HG03103 (cell line): ENCODE results near the gene SRRM5.

Experiments used
- ATAC-seq: cut with Tn5 transposase; IDR thresholded peaks from one replicate; pipeline ENCODE4 v1.9.1; 2021; ENCODE audit warnings: low read depth; ENCODE audit not compliant: unreplicated experiment

SRRM5 gene

DNA sequence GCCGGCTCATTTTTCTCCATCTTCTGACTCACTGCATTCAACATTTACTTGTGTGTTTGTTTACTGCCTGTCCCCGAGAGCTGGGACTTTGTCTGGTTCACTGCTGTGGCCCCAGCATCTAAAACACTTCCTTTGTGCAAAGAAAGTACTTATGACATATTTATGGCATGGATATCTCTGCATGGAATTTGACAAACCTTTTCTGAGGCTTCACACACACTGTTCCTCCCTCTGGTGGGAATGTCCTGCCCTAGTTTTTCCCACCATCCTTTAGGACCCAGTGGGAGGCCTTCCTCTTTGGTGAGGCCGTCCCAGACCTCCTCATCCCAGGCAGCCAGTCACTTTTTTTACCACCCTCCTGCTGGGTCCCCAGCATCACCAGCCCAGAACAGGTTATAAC is 1.4 kb upstream of the SRRM5 start:
- no peak for ATAC-seq

DNA sequence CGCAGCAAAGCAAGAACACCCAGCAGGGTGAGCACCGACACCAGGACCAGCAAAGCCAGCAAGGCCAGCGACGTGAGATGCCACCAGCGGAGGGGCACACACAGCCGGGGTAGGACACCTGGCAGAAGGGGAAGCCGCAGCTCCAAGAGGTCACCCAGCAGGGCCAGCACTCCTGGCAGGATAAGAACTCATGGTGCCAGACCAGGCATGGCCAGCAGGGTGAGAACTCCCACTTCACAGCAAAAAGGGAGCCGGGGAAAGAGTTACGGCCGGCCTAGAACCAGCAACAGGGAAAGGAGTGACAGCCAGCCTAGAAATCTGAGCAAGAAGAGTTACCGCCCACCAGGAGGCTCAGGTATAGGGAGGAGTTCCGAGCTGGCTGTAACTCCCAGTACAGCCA is 486 bp downstream of the SRRM5 start:
- ATAC-seq = no peak

DNA sequence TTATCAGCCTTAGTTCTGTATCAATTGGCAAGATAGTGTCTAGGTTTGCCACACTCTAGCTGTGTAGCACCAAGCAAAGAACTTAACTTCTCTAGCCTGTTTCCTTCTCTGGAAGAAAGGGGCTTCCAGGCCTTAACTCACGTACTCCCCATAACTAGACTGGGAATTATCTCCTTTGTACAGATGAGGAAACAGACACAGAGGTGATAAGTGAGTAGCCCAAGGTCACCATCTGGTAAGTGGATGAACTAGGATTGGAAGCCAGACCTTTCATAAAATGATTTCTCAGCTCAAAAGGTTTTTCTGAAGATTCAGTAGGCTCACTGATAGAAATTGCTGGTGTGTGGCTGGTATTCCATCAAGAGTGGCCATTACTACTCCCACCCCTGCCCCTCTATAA is 4.4 kb downstream of the SRRM5 start:
- ATAC-seq = no peak

DNA sequence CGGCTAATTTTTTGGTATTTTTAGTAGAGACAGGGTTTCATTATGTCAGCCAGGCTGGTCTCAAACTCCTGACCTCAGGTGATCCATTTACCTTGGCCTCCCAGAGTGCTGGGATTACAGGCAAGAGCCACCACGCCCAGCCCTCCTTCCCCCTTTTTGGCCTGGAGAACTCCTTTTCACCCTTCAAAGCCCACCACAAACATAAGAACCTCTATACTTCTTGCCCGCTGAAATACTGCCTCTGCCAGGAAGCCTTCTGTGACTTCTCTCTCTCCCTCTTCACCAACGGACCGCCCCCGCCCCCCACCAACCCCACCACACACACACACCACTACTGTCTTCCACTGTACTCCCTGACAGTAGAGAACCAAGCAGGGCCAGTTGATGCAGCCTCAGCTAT is 5.1 kb downstream of the SRRM5 start:
- no peak for ATAC-seq

DNA sequence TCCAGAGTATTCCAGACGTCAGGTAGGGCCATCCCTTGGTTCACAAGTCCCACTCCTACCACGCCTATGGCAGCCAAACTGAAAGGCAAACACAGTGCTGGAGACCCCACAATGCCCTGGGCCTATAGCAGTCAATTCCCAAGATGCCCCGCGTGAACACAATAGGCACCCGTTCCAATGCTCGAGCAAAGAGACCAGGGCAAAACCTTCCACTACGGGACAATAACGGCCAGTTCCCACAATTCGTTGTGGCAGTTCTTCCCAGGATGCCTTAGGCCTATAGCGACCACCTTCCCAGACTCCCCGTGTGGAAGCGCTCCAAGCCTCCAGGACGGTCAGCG is 7.0 kb downstream of the SRRM5 start:
- ATAC-seq = peak; percentile 17

DNA sequence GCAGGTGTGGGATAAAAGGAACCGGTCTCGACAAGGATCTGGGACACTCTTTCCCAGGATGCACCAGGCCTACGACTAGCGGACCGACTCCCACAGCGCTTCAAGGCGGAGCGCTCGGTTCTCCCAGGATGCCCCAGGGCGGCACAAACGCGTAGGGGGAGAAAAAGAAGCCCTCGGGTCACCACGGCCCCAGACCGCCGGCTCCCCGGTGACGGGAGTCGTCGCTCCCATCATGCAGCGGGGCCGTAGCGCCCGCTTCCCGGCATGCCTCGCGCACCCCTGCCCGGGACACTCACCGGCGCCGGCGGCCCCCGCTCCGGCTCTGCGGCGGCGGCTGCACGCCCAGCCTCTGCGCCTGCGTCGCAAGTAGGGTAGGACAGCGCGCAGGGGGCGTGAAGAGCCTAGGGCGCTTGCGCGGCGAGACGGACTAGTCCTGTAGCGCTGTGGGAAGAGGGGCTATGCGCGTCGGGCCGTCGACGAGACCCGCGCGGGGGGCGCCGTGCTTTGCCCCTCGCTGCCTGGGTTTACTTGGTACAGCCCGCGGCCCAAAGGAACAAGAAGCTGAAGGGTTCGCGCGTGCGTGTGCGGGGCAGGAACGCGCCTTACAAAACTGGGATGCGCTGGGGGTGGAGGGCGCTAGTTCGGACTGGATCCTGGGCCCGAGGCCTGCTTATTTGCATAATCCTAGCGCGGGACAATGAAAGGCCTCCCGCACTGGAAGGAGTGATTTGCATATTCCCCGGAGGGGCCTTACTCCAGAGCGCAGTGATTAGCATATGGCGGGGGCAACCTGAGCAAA is 7.6 kb downstream of the SRRM5 start, which contains the start of gene ZNF428:
Gene ZNF428 (minus strand): TSS at position 368 of the 799 bp plus-strand sequence. CDS start 5,325 bp downstream, outside the sequence.
- peak; percentile 66 for ATAC-seq

DNA sequence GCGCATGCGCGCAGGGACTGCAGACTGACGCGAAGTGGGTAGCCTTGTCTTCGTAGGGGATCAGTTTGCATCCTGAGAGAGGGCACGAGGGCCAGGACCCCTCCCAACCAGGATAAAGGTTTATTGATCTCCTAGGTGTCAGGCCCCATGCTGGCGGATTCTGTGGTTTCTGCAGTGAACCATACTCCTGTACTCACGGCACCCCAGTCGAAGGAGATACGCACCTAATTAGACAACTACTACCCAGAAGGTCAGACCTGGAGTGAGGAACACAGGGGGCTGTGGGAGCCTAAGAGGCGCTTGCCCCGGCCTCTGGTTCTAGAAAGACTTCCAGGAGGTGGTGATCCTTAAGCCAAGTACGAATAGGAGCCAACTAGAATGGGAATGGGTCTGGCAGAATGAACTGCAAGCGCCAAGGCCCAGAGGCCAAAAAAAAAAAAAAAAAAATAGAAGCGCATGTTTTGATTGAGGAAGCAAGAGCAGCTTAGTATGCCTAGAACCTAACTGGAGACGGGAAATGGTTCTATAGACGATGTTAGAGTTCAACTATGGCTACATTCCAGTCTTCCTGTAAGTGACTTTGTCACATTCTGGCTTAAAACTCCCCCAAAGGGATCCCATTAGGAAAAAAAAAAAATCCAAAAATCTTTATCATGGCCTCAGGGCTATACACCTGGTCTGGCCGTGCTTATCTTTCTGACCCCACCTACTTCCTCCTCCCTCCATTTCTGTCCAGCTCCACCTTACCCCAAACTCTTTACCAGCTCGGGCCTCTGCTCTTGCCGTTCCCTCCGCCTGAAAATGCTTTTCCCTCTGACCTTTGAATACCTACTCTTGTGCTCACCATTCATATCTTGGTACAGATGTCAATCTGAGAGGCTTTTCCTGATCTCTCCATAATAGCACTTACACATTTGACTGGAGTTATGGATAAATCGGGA is 8.4 kb downstream of the SRRM5 start:
- no peak for ATAC-seq

DNA sequence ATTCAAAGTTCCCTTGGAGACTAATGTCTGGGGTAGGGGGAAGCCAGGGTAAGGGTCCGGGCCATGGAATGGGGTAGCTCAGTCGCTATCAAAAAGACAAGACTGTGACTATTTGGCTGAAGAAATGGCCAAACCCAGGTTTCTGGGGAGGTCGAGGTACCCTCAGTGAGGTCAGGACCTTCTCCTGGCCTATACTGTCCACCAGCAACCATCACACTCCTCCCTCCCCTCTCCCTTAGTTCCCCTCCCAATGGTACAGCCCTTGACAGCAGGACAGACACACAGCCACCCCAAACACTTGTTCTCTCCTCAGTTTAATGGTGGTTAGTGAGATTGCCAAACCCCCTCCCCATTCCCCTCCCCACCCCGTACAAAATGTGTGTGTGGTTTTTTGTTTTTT is 10.2 kb downstream of the SRRM5 start:
- no peak for ATAC-seq

DNA sequence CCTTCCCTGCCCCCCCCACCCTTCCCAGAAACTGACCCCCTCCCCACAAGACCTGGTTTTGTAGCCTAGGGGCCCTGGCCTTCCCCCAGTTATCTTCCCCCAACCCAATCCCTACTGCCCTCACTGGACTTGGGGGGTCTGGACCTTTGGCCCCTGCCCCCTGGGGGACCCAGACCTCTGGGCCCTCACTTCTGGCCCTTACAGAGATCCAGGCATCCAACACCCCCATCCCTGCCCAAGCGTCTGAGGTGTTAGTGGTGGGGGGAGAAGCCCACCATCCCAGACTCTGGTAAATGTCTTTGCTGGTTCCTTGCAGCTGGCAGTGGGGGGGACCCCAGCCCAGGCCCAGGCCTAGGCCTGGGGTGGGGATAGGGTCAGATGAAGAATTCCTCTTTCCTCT is 11.1 kb downstream of the SRRM5 start:
- ATAC-seq = no peak

DNA sequence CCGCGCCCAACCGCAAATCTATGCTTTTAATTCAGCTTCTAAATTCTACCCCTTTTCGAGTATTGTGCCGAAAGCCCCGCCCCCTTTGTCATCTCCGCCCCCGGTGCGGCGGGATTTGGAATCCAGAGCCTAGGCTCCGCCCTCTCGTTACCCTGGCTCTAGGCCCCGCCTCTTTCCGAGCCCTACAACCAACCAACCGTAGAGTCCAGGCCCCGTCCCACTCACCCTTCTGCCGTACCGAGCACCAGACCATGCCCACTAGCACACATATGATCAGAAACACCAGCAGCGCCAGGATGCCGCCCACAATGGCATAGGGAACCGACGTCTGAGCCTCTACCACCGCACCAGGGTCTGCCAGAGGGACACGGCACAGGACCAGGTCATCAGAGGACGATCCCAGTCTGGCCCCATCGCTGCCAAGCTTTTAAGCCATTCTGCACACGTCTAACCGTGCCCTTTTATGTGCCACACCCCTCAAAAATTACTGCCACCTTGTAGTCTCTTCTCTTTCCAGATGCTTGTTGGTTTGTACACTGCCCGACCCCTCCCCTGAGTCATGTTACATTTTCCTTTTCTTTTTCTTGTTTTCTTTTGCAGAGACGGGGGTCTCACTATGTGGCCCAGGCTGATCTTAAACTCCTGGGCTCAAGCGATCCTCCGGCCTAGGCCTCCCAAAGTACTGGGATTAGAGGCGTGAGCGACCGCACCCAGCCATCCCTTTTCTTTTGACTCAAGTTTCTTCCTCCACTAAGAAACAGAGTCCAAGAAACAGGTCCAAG is 12.2 kb downstream of the SRRM5 start:
- ATAC-seq = no peak

DNA sequence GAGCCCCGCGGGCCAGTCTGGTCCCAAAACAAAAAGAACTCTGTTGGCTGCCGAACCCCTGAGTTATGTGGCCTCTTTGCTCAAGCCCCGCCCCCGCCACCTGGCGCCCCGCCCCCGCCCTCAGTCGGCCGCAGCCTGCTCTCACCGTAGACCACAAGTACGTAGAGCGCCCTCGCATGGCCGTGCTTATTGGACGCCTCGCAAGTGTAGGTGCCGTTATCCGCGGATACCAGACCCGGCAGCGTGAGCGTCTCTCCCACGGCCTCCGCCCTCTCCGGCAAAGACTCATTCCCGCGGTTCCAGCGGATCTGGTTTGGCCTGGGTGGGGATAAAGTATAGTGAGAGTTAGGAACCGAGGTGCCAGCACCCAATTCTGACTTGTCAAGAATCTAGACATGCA is 13.0 kb downstream of the SRRM5 start:
- no peak for ATAC-seq

DNA sequence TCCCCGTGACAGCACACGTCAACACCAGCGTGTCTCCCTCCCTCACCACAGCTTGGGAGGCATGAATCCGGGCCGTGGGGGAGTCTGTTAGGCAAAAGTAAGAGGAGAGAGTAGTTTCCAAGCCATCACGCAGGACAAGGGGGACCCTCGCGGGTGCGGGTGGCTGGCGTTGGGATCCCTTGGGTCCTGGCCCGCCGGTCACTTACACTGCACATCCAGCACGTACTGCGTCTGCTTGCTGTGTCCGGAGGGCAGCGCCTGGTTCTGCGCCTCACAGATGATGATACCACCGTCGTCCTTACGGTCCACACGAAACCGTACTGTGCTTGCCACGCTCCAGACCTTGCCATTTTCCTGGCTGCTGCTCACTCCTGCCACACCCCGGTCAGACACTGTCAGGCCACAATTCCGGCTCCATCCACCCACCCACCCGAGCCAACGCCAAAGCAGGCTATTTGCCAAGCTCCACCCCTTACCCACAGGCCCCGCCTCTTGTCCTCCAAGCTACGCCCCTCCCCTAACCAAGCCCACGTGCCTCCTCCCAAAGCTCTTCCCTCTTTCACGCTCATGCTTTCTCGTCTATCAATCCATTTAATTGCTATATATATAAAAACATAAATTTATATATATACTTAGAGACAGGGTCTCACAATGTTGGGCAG is 14.2 kb downstream of the SRRM5 start:
- no peak for ATAC-seq

DNA sequence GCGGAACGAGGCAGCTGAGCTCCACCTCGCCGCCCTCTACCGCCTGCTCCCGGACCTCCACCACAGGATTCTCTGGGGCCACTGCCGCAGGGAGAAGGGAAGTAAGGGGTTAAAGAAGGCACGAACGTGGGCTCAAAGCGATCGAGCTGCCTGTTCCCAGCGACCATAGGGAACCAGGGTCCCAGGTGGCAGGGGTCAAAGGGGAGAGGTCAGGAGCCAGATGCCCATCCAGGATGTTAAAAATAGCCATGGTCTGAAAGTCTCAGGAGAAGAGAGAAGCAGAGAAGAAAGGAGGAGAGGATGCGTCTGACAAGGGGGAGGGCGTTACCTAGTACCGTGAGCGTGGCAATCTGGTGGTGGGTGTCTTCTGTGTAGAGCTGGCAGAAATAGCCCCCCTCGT is 14.9 kb downstream of the SRRM5 start:
- no peak for ATAC-seq

DNA sequence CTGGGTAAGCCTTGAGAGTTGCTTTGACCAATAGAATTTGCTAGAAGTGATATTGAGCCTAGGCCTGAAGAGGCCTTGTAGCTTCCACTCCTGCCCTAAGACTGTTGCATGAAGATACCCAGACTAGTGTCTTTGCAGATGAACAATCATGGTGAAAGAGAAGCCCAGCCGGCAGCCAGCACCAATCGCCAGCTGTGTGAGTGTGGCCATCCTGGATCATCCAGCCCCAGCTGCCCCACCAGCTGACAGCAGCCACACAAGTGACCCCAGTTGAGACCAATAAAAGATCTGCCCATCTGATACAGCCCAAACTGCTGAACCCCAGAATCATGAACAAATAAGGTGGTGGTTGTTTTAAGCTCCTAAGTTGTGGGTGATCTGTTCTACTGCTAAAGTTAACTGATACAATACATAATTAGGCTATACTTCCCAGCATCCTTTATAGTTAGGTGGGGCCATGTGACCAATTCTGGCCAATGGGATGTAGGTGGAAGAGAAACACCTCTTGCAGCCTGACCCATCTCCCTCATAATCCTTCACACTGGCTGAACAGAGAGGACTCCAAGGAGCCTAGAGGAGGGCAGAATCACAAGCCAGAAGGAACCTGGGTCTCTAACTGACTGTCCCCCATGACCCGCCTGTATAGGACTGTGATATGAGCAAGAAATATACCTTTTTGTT is 16.9 kb downstream of the SRRM5 start:
- no peak for ATAC-seq

DNA sequence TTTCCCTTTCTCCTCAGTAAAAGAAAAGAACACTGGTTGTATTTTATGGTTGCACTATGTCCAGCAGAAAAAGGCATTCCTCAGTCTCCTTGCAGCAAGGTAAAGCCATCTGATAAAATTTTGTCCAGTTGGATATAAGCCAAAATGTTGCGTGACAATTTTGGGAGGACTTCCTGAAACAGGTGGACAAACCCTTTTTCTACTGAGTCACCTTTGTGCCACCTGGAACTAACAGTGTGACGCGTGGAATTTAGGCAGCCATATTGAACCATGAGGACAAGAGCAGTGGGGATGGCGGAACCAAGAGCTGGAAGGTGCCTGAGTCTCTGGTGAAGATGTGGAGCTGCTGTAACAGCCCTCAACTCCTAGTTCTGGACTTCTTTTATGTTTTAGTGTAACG is 19.6 kb downstream of the SRRM5 start:
- no peak for ATAC-seq

DNA sequence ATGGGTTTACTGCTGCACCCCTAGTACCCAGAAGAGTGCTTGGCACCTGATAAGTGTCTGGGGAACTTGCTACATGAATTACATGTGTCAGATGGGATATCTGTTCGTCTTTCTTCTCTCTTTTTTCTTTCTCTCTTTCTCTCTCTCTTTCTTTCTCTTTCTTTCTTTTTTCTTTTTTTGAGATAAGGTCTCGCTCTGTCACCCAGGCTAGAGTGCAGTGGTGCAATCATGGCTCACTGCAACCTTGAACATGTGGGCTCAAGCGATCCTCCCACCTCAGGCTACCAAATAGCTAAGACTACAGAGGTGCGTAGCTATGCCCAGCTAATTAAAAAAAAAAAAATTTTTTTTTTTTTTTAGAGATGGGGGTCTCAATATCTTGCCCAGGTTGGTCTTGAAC is 21.6 kb downstream of the SRRM5 start:
- ATAC-seq = no peak

DNA sequence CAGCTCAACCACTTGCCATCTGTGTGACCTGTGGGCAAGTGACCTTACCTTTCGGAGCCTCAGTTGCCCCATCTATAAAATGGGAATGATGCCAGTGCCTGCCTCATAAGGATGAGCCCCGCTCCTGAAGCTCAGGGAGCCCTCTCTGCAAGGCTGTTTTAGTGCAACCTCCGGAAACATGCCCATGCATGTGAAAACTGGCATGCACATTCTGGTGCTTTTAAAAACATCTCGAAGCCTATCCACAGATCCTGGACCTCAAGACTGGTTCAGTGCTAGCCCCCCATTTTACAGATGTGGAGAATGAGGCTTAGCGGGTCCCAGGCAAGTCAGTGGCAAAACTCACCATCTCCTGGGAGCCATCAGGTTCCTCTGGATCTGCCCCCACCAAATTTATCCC is 22.2 kb downstream of the SRRM5 start:
- ATAC-seq = no peak

DNA sequence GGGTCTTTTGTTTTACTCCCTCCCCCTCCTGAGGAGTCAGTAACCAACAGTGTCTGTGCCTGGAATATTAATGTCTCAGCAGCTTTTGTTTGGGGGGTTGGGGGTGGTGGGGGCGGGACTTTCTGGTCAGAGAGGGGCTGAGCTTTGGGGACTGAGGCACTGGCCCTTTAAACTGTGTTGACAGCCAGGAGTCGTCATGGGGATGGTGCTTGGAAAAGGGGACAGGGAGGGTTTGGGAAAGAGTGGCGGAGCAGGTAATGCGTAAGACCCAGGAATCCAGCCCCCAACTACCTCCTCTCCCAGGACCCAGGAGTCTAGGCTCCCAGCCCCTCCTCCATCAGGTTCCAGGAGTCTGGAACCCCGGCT is 22.6 kb downstream of the SRRM5 start:
- ATAC-seq = no peak

DNA sequence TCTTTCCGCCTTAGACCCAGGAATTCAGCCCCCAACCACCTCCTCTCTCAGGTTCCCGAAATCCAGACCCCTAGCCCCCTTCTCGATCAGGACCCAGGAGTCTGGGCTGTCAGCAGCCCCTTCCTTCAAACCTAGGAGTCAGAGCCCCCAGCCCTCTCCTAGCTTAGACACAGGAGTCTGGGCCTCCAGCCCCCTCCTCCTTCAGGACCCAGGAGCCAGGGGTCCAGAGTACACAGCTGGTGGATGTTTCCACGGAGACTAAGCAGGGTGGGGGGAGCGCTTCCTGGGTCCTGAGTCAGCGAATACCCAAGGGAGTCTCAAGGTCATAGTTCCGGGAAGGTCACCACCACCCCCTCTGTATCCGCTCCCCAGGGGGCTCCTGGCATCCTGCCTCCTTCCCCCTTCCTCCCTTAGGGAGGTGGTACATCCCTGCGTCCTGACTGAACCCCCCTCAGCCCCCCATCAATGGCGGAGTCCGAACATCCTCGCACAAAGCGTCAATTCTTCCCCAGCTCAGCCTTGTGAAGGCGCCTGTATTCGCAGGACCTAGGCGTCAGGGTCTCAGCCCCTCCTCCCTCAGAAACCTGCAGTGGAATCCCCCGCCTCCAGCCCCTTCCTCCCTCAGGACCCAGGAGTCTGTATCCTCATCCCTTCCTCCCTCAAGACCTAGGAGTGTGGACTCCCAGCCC is 23.1 kb downstream of the SRRM5 start:
- no peak for ATAC-seq
